Endodermal cell (in vitro differentiated cells): ENCODE results near the gene SETX. TPM values are rescaled to one million over a fixed set of nuclear protein-coding genes. Genes with fewer than 3 reads are reported as not detected.

ENCODE experiments used
- DNase-seq: peaks from one replicate; pipeline ENCODE4 v3.0.0-alpha.2; 2017
- H3K27ac ChIP-seq: 2 replicates; pipeline ENCODE4 v1.5.1; 2013; ENCODE audit warnings: mild to moderate bottlenecking, low read depth, low read length, moderate library complexity
- H3K27me3 ChIP-seq: 2 replicates; pipeline ENCODE4 v1.6.1; 2013; ENCODE audit warnings: mild to moderate bottlenecking, low read length, moderate library complexity; ENCODE audit not compliant: insufficient read depth, control insufficient read depth, poor library complexity, severe bottlenecking
- H3K36me3 ChIP-seq: 2 replicates; pipeline ENCODE4 v1.7.0; 2013; ENCODE audit warnings: mild to moderate bottlenecking, low read length, moderate library complexity; ENCODE audit not compliant: control insufficient read depth, insufficient read depth
- H3K4me1 ChIP-seq: one replicate; pipeline ENCODE4 v1.7.0; 2013; ENCODE audit warnings: low read length; ENCODE audit not compliant: control insufficient read depth, insufficient read depth
- H3K4me3 ChIP-seq: 2 replicates; pipeline ENCODE4 v1.5.1; 2013; ENCODE audit warnings: mild to moderate bottlenecking, low read length, moderate library complexity
- H3K9ac ChIP-seq: 2 replicates; pipeline ENCODE4 v1.6.1; 2013; ENCODE audit warnings: mild to moderate bottlenecking, low read length, moderate library complexity; ENCODE audit not compliant: poor library complexity, severe bottlenecking; ENCODE audit errors: extremely low read depth
- H3K9me3 ChIP-seq: 2 replicates; pipeline ENCODE4 v1.6.1; 2013; ENCODE audit warnings: mild to moderate bottlenecking, low read length, moderate library complexity; ENCODE audit not compliant: control insufficient read depth
- H3K27ac Mint-ChIP-seq: 2 replicates; pipeline ENCODE4 v1.8.0; 2020; ENCODE audit warnings: mixed read lengths
- H3K27me3 Mint-ChIP-seq: 2 replicates; pipeline ENCODE4 v1.8.0; 2021; ENCODE audit warnings: mild to moderate bottlenecking, mixed read lengths; ENCODE audit not compliant: insufficient read depth
- H3K36me3 Mint-ChIP-seq: 2 replicates; pipeline ENCODE4 v1.8.0; 2020; ENCODE audit warnings: low read depth, mixed read lengths
- H3K4me1 Mint-ChIP-seq: 2 replicates; pipeline ENCODE4 v1.8.0; 2020; ENCODE audit warnings: mixed read lengths
- H3K4me3 Mint-ChIP-seq: 2 replicates; pipeline ENCODE4 v1.8.0; 2020; ENCODE audit warnings: mild to moderate bottlenecking, moderate library complexity, mixed read lengths
- H3K9me3 Mint-ChIP-seq: 2 replicates; pipeline ENCODE4 v1.8.0; 2020; ENCODE audit warnings: mild to moderate bottlenecking, mixed read lengths
- CTCF ChIP-seq: fragments of 200-600 bp; sonication (generic); conservative IDR thresholded peaks from 2 replicates; pipeline ENCODE4 v1.5.0; 2021; ENCODE audit warnings: antibody characterized with exemption, mild to moderate bottlenecking
- WGBS, 2 experiments: methylation state at CpG; one replicate each; pipeline versions ENCODE4 v1.1.5 to v1.1.7; 2013; ENCODE audit warnings: missing lambda C conversion rate in 2 of 2, mixed read lengths in 1 of 2; ENCODE audit not compliant: insufficient coverage in 1 of 2, insufficient read length in 1 of 2; 5-methylcytosine and 5-hydroxymethylcytosine counted together
- total RNA-seq, 2 donors: library from RNA; stranded (reverse); fragmentation: NEBNext Ultra II Directional in 1 of 2; extraction: Animal tissue kit (Norgen Biotek cat#: 25700) in 1 of 2; gene quantifications; 2 replicates in 1 of 2; 3 replicates in 1 of 2; pipeline ENCODE4 v1.2.1, GENCODE V29; 2021

The SETX gene
- total RNA-seq, 2 donors from 2014 or later: 40.0 to 53.3 TPM

GRCh38 chr9:132224645-132225044, 130.1 kb downstream of the SETX start:
- Mint-ChIP-seq H3K27ac (no peak overlapping the region), H3K9me3 (no peaks in the 10 kb centered on the region), H3K4me3 (no peak overlapping the region), H3K36me3 (no peaks in the 10 kb centered on the region), H3K4me1 (no peaks in the 10 kb centered on the region), H3K27me3 (no peaks in the 10 kb centered on the region)
- H3K4me1 ChIP-seq: no peaks in the 10 kb centered on the region
- H3K36me3 ChIP-seq: no peaks in the 10 kb centered on the region
- H3K27ac ChIP-seq: no peak overlapping the region
- WGBS, 2 experiments: 83 to 91% methylated on average over 3 of the region's 3 CpGs
- H3K9ac ChIP-seq: no peak overlapping the region
- no peaks in the 10 kb centered on the region for H3K9me3 ChIP-seq
- no peaks in the 10 kb centered on the region for H3K27me3 ChIP-seq
- TF ChIP-seq CTCF: no peak
- no peak overlapping the region for H3K4me3 ChIP-seq
- no peak for DNase-seq

GRCh38 chr9:132221941-132222340, 132.8 kb downstream of the SETX start:
- no peaks in the 10 kb centered on the region for H3K4me1 ChIP-seq
- H3K9me3 ChIP-seq: no peaks in the 10 kb centered on the region
- no peaks in the 10 kb centered on the region for H3K27me3 ChIP-seq
- no peak overlapping the region for H3K27ac ChIP-seq
- no peaks in the 10 kb centered on the region for H3K36me3 ChIP-seq
- H3K4me1 Mint-ChIP-seq: no peaks in the 10 kb centered on the region
- no peaks in the 10 kb centered on the region for H3K36me3 Mint-ChIP-seq
- no peak overlapping the region for H3K9ac ChIP-seq
- H3K9me3 Mint-ChIP-seq: no peaks in the 10 kb centered on the region
- WGBS, 2 experiments: 94 to 100% methylated on average over 6 of the region's 6 CpGs
- no peak overlapping the region for H3K4me3 ChIP-seq
- no peaks in the 10 kb centered on the region for H3K27me3 Mint-ChIP-seq
- DNase-seq: no peak
- no peak overlapping the region for H3K27ac Mint-ChIP-seq
- no peak overlapping the region for H3K4me3 Mint-ChIP-seq
- TF ChIP-seq CTCF: no peak

- no peak for DNase-seq
- no peak overlapping the region for H3K27ac ChIP-seq
- Mint-ChIP-seq H3K4me3 (no peak overlapping the region), H3K4me1 (peaks cover 4% of the 10 kb centered on the region), H3K36me3 (no peaks in the 10 kb centered on the region), H3K27me3 (no peaks in the 10 kb centered on the region), H3K27ac (no peak overlapping the region), H3K9me3 (no peaks in the 10 kb centered on the region)
- no peak for TF ChIP-seq CTCF
- H3K36me3 ChIP-seq: no peaks in the 10 kb centered on the region
- no peaks in the 10 kb centered on the region for H3K27me3 ChIP-seq
- WGBS, 2 experiments: 89 to 92% methylated on average over 3 to 8 of the region's 8 CpGs
- H3K4me3 ChIP-seq: no peak overlapping the region
- no peak overlapping the region for H3K9ac ChIP-seq
- no peaks in the 10 kb centered on the region for H3K9me3 ChIP-seq
- no peaks in the 10 kb centered on the region for H3K4me1 ChIP-seq
Observed at GRCh38 chr9:132218208-132218607, 136.6 kb downstream of the SETX start.
